Measurements from ENCODE around the gene TNFRSF21.
"Not testable (repeated sequence)": the region's sequence is repeated elsewhere in the genome, so short reads cannot be mapped to it uniquely, and the experiment has no call there.

- TF ChIP-seq CTCF (optimal IDR thresholded peaks at IDR 0.05 in 1 of 3, IDR thresholded peaks at IDR 0.05 in 1 of 3, conservative IDR thresholded peaks at IDR 0.05 in 1 of 3; ENCODE audit: extremely low read depth in 1 of 3, insufficient read depth in 2 of 3, low read length in 3 of 3); EZH2 (IDR thresholded peaks at IDR 0.05; ENCODE audit: low read length): not testable (repeated sequence)
These were observed 18.4 kb upstream of the TNFRSF21 start for GRCh38 chr6:47328139-47328538.
